Activated B cell treated with CpG ODN at 0.5 μM for 24 hours (primary cell): ENCODE results near the gene NT5DC3. TPM values are rescaled to one million over a fixed set of nuclear protein-coding genes. Genes with fewer than 3 reads are reported as not detected.

Experiments used
- ATAC-seq: fragments of 200-7000 bp; cut with Tn5 transposase; one replicate; pipeline ENCODE4 v1.10.0; 2021; ENCODE audit warnings: low read depth, mild to moderate bottlenecking, moderate library complexity
- CTCF ChIA-PET: fragments of 350-600 bp; sonication (Branson Sonifier 250); formaldehyde crosslinking; loops from one replicate; lab custom pipeline; 2021; ENCODE audit warnings: antibody characterized with exemption; lab: Charles Lee
- POLR2A ChIA-PET: fragments of 350-600 bp; sonication (Branson Sonifier 250); formaldehyde crosslinking; loops from one replicate; lab custom pipeline; 2021; ENCODE audit warnings: antibody characterized with exemption; lab: Charles Lee
- DNase-seq: peaks from one replicate; pipeline ENCODE4 v3.0.0; 2022
- H3K27ac Mint-ChIP-seq: one replicate; pipeline ENCODE4 v1.8.0; 2020; ENCODE audit warnings: mixed read lengths
- H3K27me3 Mint-ChIP-seq: one replicate; pipeline ENCODE4 v1.8.0; 2021; ENCODE audit warnings: mixed read lengths
- H3K36me3 Mint-ChIP-seq: one replicate; pipeline ENCODE4 v1.8.0; 2021; ENCODE audit warnings: low read depth, mixed read lengths
- H3K4me1 Mint-ChIP-seq: one replicate; pipeline ENCODE4 v1.8.0; 2021; ENCODE audit warnings: mixed read lengths
- H3K4me3 Mint-ChIP-seq: one replicate; pipeline ENCODE4 v1.8.0; 2020; ENCODE audit warnings: mild to moderate bottlenecking, mixed read lengths
- H3K9me3 Mint-ChIP-seq: one replicate; pipeline ENCODE4 v1.8.0; 2020; ENCODE audit warnings: mixed read lengths
- CTCF ChIP-seq: fragments of 200-600 bp; IDR thresholded peaks from one replicate; pipeline ENCODE4 v1.8.0; 2022; ENCODE audit warnings: antibody characterized with exemption, mild to moderate bottlenecking
- intact Hi-C: fragments of 100-400 bp; cut with micrococcal nuclease; formaldehyde crosslinking; loops from one replicate; pipeline ENCODE4 v1.15.1; 2024
- total RNA-seq: library from RNA; stranded (reverse); gene quantifications from 2 replicates; pipeline ENCODE4 v1.2.3, GENCODE V29; 2022

NT5DC3 gene
- total RNA-seq, 1 donor from 2014 or later: 11.6 TPM

DNA sequence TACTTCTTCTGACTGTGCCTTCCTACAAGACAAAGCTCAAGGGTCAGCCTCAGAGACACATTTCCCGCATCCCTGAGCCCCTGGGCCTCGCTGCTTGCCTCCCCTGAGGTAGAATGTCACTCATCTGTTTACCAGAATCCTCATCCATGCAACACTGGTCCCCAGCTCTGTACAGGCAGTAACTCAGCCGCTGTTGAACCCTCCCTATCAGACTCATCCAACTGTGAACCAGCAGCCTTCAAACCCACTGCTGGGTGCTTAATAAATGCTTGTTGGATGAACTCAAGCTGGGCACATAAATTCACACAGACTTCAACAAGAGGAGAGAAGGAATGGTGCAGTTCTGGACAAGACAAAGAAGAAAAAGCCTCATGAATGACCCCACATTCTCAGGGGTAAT is 6.1 kb downstream of the NT5DC3 start:
- intact Hi-C loops: no loop called here
- TF ChIP-seq CTCF: no peak
- Mint-ChIP-seq H3K4me1 (peaks cover 68% of the 10 kb centered on the region), H3K27me3 (no peaks in the 10 kb centered on the region), H3K36me3 (peaks cover 5% of the 10 kb centered on the region), H3K27ac (no peak overlapping the region), H3K9me3 (no peaks in the 10 kb centered on the region), H3K4me3 (no peak overlapping the region)
- DNase-seq: no peak
- ChIA-PET CTCF (no interaction called here), POLR2A (interaction anchor here (0.6 kb wide), 1 partner anchor 443 kb away, joined by 3 read pairs; no protein-coding TSS in a partner anchor)
- ATAC-seq: no peak

DNA sequence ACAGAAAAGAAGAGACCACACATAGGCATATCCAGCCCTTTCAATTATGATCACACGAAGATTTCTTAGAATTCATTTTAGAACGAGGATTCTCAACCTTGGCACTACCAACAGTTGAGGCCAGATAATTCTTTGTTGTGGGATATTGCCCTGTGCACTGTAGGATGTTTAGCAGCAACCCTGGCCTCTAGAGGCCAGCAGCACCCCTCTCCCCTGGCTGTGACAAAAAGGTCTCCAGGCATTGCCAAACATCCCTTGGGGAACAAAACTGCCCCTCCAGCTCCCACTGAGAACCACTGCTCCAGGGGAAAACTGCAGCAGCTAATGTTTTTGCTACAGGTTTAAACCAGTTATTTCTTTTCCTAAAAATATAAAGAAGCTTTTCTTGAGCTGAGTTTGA is 7.1 kb downstream of the NT5DC3 start:
- ChIA-PET CTCF (no interaction called here), POLR2A (interaction anchor here (2.7 kb wide), 1 partner anchor 96 kb away, joined by 16 read pairs; the partner anchor contains the start of gene HSP90B1)
- peaks cover 5% of the 10 kb centered on the region for H3K36me3 Mint-ChIP-seq
- no peak for TF ChIP-seq CTCF
- no peak overlapping the region for H3K27ac Mint-ChIP-seq
- DNase-seq (no peak), ATAC-seq (no peak)
- intact Hi-C loops: no loop called here
- no peaks in the 10 kb centered on the region for H3K9me3 Mint-ChIP-seq
- no peak overlapping the region for H3K4me3 Mint-ChIP-seq
- H3K27me3 Mint-ChIP-seq: no peaks in the 10 kb centered on the region
- peaks cover 68% of the 10 kb centered on the region for H3K4me1 Mint-ChIP-seq

GRCh38 chr12:103833095-103833775 is 7.8 kb downstream of the NT5DC3 start:
- DNase-seq (no peak), ATAC-seq (no peak)
- CTCF ChIA-PET: interaction anchor here (1.2 kb wide), 1 partner anchor 8 kb away, joined by 4 read pairs; the partner anchor contains the start of gene NT5DC3
- no peak for TF ChIP-seq CTCF
- H3K27me3 Mint-ChIP-seq: no peaks in the 10 kb centered on the region
- H3K36me3 Mint-ChIP-seq: peaks cover 5% of the 10 kb centered on the region
- H3K4me3 Mint-ChIP-seq: peak overlapping the region; percentile 58
- no peaks in the 10 kb centered on the region for H3K9me3 Mint-ChIP-seq
- intact Hi-C loops: no loop called here
- H3K4me1 Mint-ChIP-seq: peaks cover 70% of the 10 kb centered on the region
- H3K27ac Mint-ChIP-seq: peak overlapping the region; percentile 82
- POLR2A ChIA-PET: interaction anchor here (0.7 to 2.7 kb wide), 3 partner anchors 8 to 1274 kb away, joined by 3 to 16 read pairs (median 15); partner anchors contain the start of genes HSP90B1, NT5DC3 and WASHC4

DNA sequence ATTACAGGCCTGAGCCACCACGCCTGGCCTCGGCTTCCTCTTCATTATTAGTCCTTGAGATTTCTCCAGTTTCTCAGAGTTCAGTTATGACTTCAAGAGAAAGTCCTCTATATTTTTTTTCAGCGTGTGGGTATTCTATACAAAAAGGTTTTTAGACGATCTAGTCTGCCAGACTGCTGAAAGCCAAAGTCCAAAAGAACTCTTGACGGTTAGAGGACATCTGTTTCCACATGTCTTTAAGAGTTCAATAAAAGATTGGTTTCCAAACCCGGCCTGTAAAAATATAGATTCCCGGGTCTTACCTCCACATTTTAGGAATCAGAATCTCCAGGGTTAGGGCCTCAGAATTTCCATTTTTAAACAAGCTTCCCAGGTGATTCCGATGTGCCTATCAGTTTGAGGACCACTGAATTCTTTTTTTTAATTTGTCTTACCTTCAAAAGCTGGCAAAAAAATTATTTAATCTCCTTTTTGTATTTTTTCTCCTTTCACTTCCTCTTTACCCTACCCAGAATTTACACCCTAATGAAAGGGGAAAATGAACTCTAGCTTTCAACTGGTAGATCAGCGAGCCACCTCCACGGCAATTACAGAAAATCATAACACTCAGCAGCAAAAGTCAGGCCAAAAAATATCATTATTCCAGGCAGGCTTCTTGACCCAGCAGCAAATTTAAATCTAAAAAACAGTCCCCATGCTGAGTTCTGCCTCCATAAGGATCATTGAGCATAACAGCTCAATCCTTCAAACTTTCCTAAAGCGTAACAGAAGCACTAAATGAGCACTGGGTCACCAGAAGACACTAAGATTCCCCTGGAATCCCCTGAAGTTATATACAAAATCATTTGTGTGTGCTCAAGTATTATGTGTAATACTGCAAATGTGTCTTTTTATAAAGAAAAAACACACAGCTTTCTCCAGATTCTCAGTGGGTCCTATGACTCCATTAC is 8.7 kb downstream of the NT5DC3 start:
- Mint-ChIP-seq H3K4me1 (peaks cover 66% of the 10 kb centered on the region), H3K36me3 (no peaks in the 10 kb centered on the region), H3K9me3 (no peaks in the 10 kb centered on the region), H3K27ac (peak overlapping the region; percentile 82), H3K27me3 (no peaks in the 10 kb centered on the region), H3K4me3 (peak overlapping the region; percentile 58)
- no peak for TF ChIP-seq CTCF
- DNase-seq: no peak
- intact Hi-C loops: loop anchor here (1.0 kb wide), 1 partner anchor 8 kb away; no protein-coding TSS in a partner anchor
- ChIA-PET POLR2A (interaction anchor here (0.7 to 2.7 kb wide), 4 partner anchors 9 to 657 kb away, joined by 3 to 16 read pairs (median 11); partner anchors contain the start of genes HSP90B1 and NT5DC3), CTCF (interaction anchor here (1.2 to 1.5 kb wide), 2 partner anchors 9 to 46 kb away, joined by 3 to 4 read pairs; partner anchors contain the start of gene NT5DC3)
- peak; percentile 86 for ATAC-seq
